GM12878 (cell line): ENCODE data around the gene PINK1. TPM values are rescaled to one million over a fixed set of nuclear protein-coding genes. Genes with fewer than 3 reads are reported as not detected.

Experiments
- ATAC-seq: fragments of 200-7000 bp; cut with Tn5 transposase; 3 replicates; pipeline ENCODE4 v1.9.1; 2020; ENCODE audit warnings: mild to moderate bottlenecking, moderate library complexity
- BruUV-seq: library from RNA; stranded (reverse); fragments of 400-500 nt; replicated peaks from 2 replicates; lab custom pipeline; 2021; lab: Mats Ljungman, UMichigan
- CTCF ChIA-PET: fragments of 300-600 bp; sonication (Branson Sonifier 250); formaldehyde crosslinking; extraction: SDS; loops from one replicate; lab custom pipeline; 2021; ENCODE audit warnings: inconsistent platforms; lab: Yijun Ruan, JAX
- POLR2A ChIA-PET: fragments of 350-600 bp; formaldehyde crosslinking; extraction: SDS; loops from one replicate; lab custom pipeline; 2021; ENCODE audit warnings: inconsistent platforms; lab: Charles Lee
- RAD21 ChIA-PET: fragments of 300-600 bp; sonication (Branson Sonifier 250); formaldehyde crosslinking; loops from one replicate; lab custom pipeline; 2023; ENCODE audit warnings: antibody characterized with exemption; ENCODE audit not compliant: unreplicated experiment; lab: Charles Lee
- SMC1A ChIA-PET: fragments of 300-600 bp; sonication (Branson Sonifier 250); formaldehyde crosslinking; loops from one replicate; lab custom pipeline; 2023; ENCODE audit not compliant: unreplicated experiment, uncharacterized antibody; lab: Charles Lee
- DNase-seq: peaks from one replicate; pipeline ENCODE4 v3.0.0-alpha.2; 2011; ENCODE audit warnings: low read depth, low spot score
- FAIRE-seq: peaks from 3 replicates; lab custom pipeline; 2011; peaks lifted over from hg19 to GRCh38; lab: Jason Lieb, UNC
- H2AFZ ChIP-seq: 2 replicates; pipeline ENCODE4 v1.6.0; 2011; ENCODE audit warnings: low read depth, low read length, control low read depth; ENCODE audit not compliant: control insufficient read depth
- H3K27ac ChIP-seq: 2 replicates; pipeline ENCODE4 v1.5.1; 2011; ENCODE audit warnings: control low read depth; ENCODE audit not compliant: control insufficient read depth, insufficient read depth
- H3K27me3 ChIP-seq, 2 experiments: replicated peaks in 1 of 2; 2 replicates each; pipeline versions ENCODE4 v1.6.0 to v1.6.1; 2011; ENCODE audit warnings: low read length in 1 of 2; ENCODE audit not compliant: control insufficient read depth in 2 of 2, insufficient read depth in 2 of 2
- H3K36me3 ChIP-seq, 2 experiments: 2 replicates each; pipeline ENCODE4 v1.5.1; 2011; ENCODE audit warnings: low read length in 1 of 2; ENCODE audit not compliant: control insufficient read depth in 2 of 2, insufficient read depth in 2 of 2
- H3K4me1 ChIP-seq: 2 replicates; pipeline ENCODE4 v1.6.1; 2011; ENCODE audit warnings: mild to moderate bottlenecking, low read length, moderate library complexity, mixed read lengths; ENCODE audit not compliant: control insufficient read depth, insufficient read depth
- H3K4me2 ChIP-seq: 2 replicates; pipeline ENCODE4 v1.6.0; 2011; ENCODE audit warnings: control low read depth; ENCODE audit not compliant: control insufficient read depth, insufficient read depth
- H3K4me3 ChIP-seq: fragments of 200-600 bp; sonication (generic); 2 replicates; pipeline ENCODE4 v1.5.1; 2016
- H3K79me2 ChIP-seq: 2 replicates; pipeline ENCODE4 v1.6.0; 2011; ENCODE audit warnings: low read length; ENCODE audit not compliant: control insufficient read depth, insufficient read depth
- H3K9ac ChIP-seq: 2 replicates; pipeline ENCODE4 v1.8.0; 2011; ENCODE audit warnings: low read length, control low read depth, mixed read lengths; ENCODE audit not compliant: control insufficient read depth, insufficient read depth
- H3K9me3 ChIP-seq: replicated peaks from 3 replicates; pipeline ENCODE4 v1.5.1; 2011; ENCODE audit warnings: mild to moderate bottlenecking, low read length; ENCODE audit not compliant: control insufficient read depth, insufficient read depth
- H4K20me1 ChIP-seq: 2 replicates; pipeline ENCODE4 v1.6.0; 2011; ENCODE audit not compliant: control insufficient read depth, insufficient read depth
- CUX1 ChIP-seq: IDR thresholded peaks from 2 replicates; pipeline ENCODE4 v1.6.1; 2012; ENCODE audit warnings: improper control_type of control experiment, low read depth, low read length; ENCODE audit not compliant: insufficient replicate concordance
- EP300 ChIP-seq, 2 experiments: fragments of 150-350 bp in 1 of 2; IDR thresholded peaks; 2 replicates each; pipeline ENCODE4 v1.6.1; 2011 to 2012; ENCODE audit warnings: low read depth in 2 of 2, low read length in 2 of 2, borderline replicate concordance in 1 of 2, improper control_type of control experiment in 1 of 2, inconsistent platforms in 1 of 2; ENCODE audit not compliant: control insufficient read depth in 1 of 2
- IRF4 ChIP-seq: IDR thresholded peaks from 2 replicates; pipeline ENCODE4 v1.6.1; 2011; ENCODE audit warnings: low read depth, low read length
- RFX5 ChIP-seq: IDR thresholded peaks from 2 replicates; pipeline ENCODE4 v1.6.1; 2011; ENCODE audit warnings: low read depth, low read length, improper control_type of control experiment
- SREBF1 ChIP-seq: IDR thresholded peaks from 2 replicates; pipeline ENCODE4 v1.6.1; 2012; ENCODE audit warnings: mild to moderate bottlenecking, low read length
- WGBS: methylation state at CpG from one replicate; pipeline ENCODE4 v1.1.6; 2016; ENCODE audit warnings: low lambda C conversion rate; ENCODE audit not compliant: insufficient replicate concordance, insufficient coverage; ENCODE audit errors: missing lambda C conversion rate; 5-methylcytosine and 5-hydroxymethylcytosine counted together
- in situ Hi-C: fragments of 300-500 bp; cut with MboI; formaldehyde crosslinking; loops from 9 replicates; pipeline ENCODE4 v1.14.3; 2018; ENCODE audit warnings: mixed read lengths
- intact Hi-C: fragments of 100-400 bp; cut with micrococcal nuclease; formaldehyde crosslinking; loops from one replicate; pipeline ENCODE4 v1.14.2; 2022; ENCODE audit not compliant: unreplicated experiment
- polyA plus RNA-seq, 11 experiments: library from polyadenylated mRNA; depleted of rRNA in 4 of 11; unstranded in 6 of 11; stranded (reverse) in 5 of 11; fragments of >200 nt; fragmentation: Nextera tagmentation in 4 of 11; fragmentation: Illumina TruSeq in 1 of 11; extraction: Ambion mirVana in 4 of 11; extraction: Trizol in 1 of 11; gene quantifications; 1 replicate in 1 of 11; 2 replicates in 10 of 11; pipeline versions ENCODE4 v1.2.1 to v1.2.3, GENCODE V29; 2011 to 2016; ENCODE audit warnings: inconsistent platforms in 2 of 11, missing spikeins in 2 of 11, low read depth in 1 of 11
- total RNA-seq, 4 experiments: library from RNA; depleted of rRNA in 3 of 4; stranded (reverse); fragments of >200 nt in 3 of 4; fragmentation: Illumina TruSeq in 1 of 4; extraction: Trizol in 1 of 4; gene quantifications; 2 replicates each; pipeline versions ENCODE4 v1.2.1 to v1.2.3, GENCODE V29; 2013 to 2021
- TF ChIP-seq, protein P1 (sequence below): IDR thresholded peaks from 2 replicates; pipeline ENCODE4 v1.6.1; 2011; ENCODE audit warnings: mild to moderate bottlenecking, low read depth, low read length, moderate library complexity; ENCODE audit not compliant: insufficient replicate concordance

The PINK1 gene
- total and polyA plus RNA-seq, 10 of the 15 experiments (the other 5 are each of a cell fraction or from before 2014, with no cell fraction given): 0.42 to 4.4 (median 1.9) TPM; not detected in 1

DNA sequence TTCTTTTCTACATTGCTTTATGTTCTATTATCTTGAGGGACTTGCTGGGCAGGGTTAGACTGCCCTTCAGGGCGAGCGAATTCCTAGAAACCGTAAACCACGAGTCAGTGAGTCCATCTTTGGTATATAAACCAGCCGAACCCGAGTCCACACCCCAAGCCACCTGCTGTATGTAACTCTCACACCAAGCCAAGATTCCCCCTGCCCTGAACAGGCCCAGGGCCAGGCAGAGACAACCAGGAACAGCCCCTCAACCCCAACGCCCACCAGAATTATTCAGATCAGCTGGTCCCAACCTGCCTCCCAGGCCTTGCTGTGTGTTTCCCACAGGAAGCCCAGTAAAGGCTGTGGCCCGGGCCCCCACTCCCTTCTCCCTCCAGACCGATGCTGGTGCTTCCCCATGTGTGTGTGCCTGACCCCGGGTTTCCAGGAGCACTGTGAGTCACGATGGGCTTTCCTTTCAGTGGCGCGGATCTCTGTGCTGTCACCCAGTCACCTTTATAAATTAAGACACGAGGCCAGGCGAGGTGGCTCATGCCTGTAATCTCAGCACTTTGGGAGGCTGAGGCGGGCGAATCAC is 67.5 kb downstream of the PINK1 start:
- intact Hi-C loops (no loop called here), in situ Hi-C loops (no loop called here)
- TF ChIP-seq CUX1 (no peak), IRF4 (no peak), EP300 (IDR thresholded peaks at IDR 0.05; ENCODE audit: borderline replicate concordance in 1 of 2, control insufficient read depth in 1 of 2, low read depth in 2 of 2, low read length in 2 of 2) (no peak), SREBF1 (no peak), RFX5 (no peak)
- TF ChIP-seq, protein P1, sequence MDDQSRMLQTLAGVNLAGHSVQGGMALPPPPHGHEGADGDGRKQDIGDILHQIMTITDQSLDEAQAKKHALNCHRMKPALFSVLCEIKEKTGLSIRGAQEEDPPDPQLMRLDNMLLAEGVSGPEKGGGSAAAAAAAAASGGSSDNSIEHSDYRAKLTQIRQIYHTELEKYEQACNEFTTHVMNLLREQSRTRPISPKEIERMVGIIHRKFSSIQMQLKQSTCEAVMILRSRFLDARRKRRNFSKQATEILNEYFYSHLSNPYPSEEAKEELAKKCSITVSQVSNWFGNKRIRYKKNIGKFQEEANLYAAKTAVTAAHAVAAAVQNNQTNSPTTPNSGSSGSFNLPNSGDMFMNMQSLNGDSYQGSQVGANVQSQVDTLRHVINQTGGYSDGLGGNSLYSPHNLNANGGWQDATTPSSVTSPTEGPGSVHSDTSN: no peak
- H2AFZ ChIP-seq: no peak overlapping the region
- ATAC-seq (no peak), FAIRE-seq (no peak), DNase-seq (no peak)
- BruUV-seq: no TSS peak
- ChIA-PET CTCF (interaction anchor here (1.1 to 1.7 kb wide), 2 partner anchors 494 to 495 kb away, joined by 3 to 8 read pairs; no protein-coding TSS in a partner anchor), POLR2A (no interaction called here), RAD21 (interaction anchor here (0.9 kb wide), 1 partner anchor 494 kb away, joined by 3 read pairs; no protein-coding TSS in a partner anchor), SMC1A (interaction anchor here (1.0 kb wide), 1 partner anchor 495 kb away, joined by 4 read pairs; no protein-coding TSS in a partner anchor)
- H3K36me3 ChIP-seq: no peaks in the 10 kb centered on the region
- H3K9me3 ChIP-seq: no peaks in the 10 kb centered on the region
- H3K4me2 ChIP-seq: no peak overlapping the region
- WGBS: 35% methylated on average over 17 of the region's 17 CpGs
- no peak overlapping the region for H3K27ac ChIP-seq
- H3K4me3 ChIP-seq: no peak overlapping the region
- H3K27me3 ChIP-seq: no peaks in the 10 kb centered on the region
- H3K4me1 ChIP-seq: peaks cover 6% of the 10 kb centered on the region
- H4K20me1 ChIP-seq: no peaks in the 10 kb centered on the region
- no peaks in the 10 kb centered on the region for H3K79me2 ChIP-seq
- H3K9ac ChIP-seq: no peak overlapping the region

Other genes starting within 250 kb of the PINK1 start
Only the 7 nearest of the 8 such genes appear.
- not detected in 2 replicates for gene CAMK2N1, start 147.2 kb upstream of the PINK1 start, total RNA-seq (2014; rRNA removed)
- not detected in 2 replicates for gene CAMK2N1, start 147.2 kb upstream of the PINK1 start, total RNA-seq (2014; rRNA removed; fragmentation: Illumina TruSeq; extraction: Trizol)
- 0.08 and 0.23 TPM in 2 replicates for gene CAMK2N1, start 147.2 kb upstream of the PINK1 start, total RNA-seq (2021)
- not detected in 2 replicates for gene CAMK2N1, start 147.2 kb upstream of the PINK1 start, polyA plus RNA-seq (2011; rRNA removed)
- not detected in 2 replicates for gene CAMK2N1, start 147.2 kb upstream of the PINK1 start, polyA plus RNA-seq (2014; fragmentation: Illumina TruSeq; extraction: Trizol)
- not detected for gene CAMK2N1, start 147.2 kb upstream of the PINK1 start, polyA plus RNA-seq (2014; fragmentation: Nextera tagmentation; extraction: Ambion mirVana)
- gene CAMK2N1, start 147.2 kb upstream of the PINK1 start, polyA plus RNA-seq (2014; rRNA removed): not detected in 2 replicates
- not detected for gene CAMK2N1, start 147.2 kb upstream of the PINK1 start, polyA plus RNA-seq (2016; fragmentation: Nextera tagmentation; extraction: Ambion mirVana)
- gene MUL1, start 125.3 kb upstream of the PINK1 start, total RNA-seq (2014; rRNA removed): 14.7 and 15.6 TPM in 2 replicates
- 7.6 and 9.1 TPM in 2 replicates for gene MUL1, start 125.3 kb upstream of the PINK1 start, total RNA-seq (2014; rRNA removed; fragmentation: Illumina TruSeq; extraction: Trizol)
- 19.6 and 21.0 TPM in 2 replicates for gene MUL1, start 125.3 kb upstream of the PINK1 start, total RNA-seq (2021)
- gene MUL1, start 125.3 kb upstream of the PINK1 start, polyA plus RNA-seq (2011; rRNA removed): 7.7 and 15.3 TPM in 2 replicates
- gene MUL1, start 125.3 kb upstream of the PINK1 start, polyA plus RNA-seq (2014; fragmentation: Illumina TruSeq; extraction: Trizol): 6.9 and 12.2 TPM in 2 replicates
- gene MUL1, start 125.3 kb upstream of the PINK1 start, polyA plus RNA-seq (2014; fragmentation: Nextera tagmentation; extraction: Ambion mirVana): 1 to 10 TPM; 4.9 to 8.1 TPM
- gene MUL1, start 125.3 kb upstream of the PINK1 start, polyA plus RNA-seq (2014; rRNA removed): 16.3 and 19.1 TPM in 2 replicates
- gene MUL1, start 125.3 kb upstream of the PINK1 start, polyA plus RNA-seq (2016; fragmentation: Nextera tagmentation; extraction: Ambion mirVana): 10 to 100 TPM; 25.9 to 27.0 TPM
- not detected in 2 replicates for gene FAM43B, start 80.9 kb upstream of the PINK1 start, total RNA-seq (2014; rRNA removed)
- gene FAM43B, start 80.9 kb upstream of the PINK1 start, total RNA-seq (2014; rRNA removed; fragmentation: Illumina TruSeq; extraction: Trizol): not detected in 2 replicates
- not detected in 2 replicates for gene FAM43B, start 80.9 kb upstream of the PINK1 start, total RNA-seq (2021)
- gene FAM43B, start 80.9 kb upstream of the PINK1 start, polyA plus RNA-seq (2011; rRNA removed): not detected in 2 replicates
- not detected in 2 replicates for gene FAM43B, start 80.9 kb upstream of the PINK1 start, polyA plus RNA-seq (2014; fragmentation: Illumina TruSeq; extraction: Trizol)
- not detected for gene FAM43B, start 80.9 kb upstream of the PINK1 start, polyA plus RNA-seq (2014; fragmentation: Nextera tagmentation; extraction: Ambion mirVana)
- gene FAM43B, start 80.9 kb upstream of the PINK1 start, polyA plus RNA-seq (2014; rRNA removed): not detected in 2 replicates
- gene FAM43B, start 80.9 kb upstream of the PINK1 start, polyA plus RNA-seq (2016; fragmentation: Nextera tagmentation; extraction: Ambion mirVana): not detected
- gene CDA, start 44.4 kb upstream of the PINK1 start, total RNA-seq (2014; rRNA removed): not detected in 2 replicates
- gene CDA, start 44.4 kb upstream of the PINK1 start, total RNA-seq (2014; rRNA removed; fragmentation: Illumina TruSeq; extraction: Trizol): not detected in 2 replicates
- gene CDA, start 44.4 kb upstream of the PINK1 start, total RNA-seq (2021): 0.21 TPM in 1 of 2 replicates, not detected in the other
- not detected in 2 replicates for gene CDA, start 44.4 kb upstream of the PINK1 start, polyA plus RNA-seq (2011; rRNA removed)
- not detected in 2 replicates for gene CDA, start 44.4 kb upstream of the PINK1 start, polyA plus RNA-seq (2014; fragmentation: Illumina TruSeq; extraction: Trizol)
- not detected for gene CDA, start 44.4 kb upstream of the PINK1 start, polyA plus RNA-seq (2014; fragmentation: Nextera tagmentation; extraction: Ambion mirVana)
- not detected in 2 replicates for gene CDA, start 44.4 kb upstream of the PINK1 start, polyA plus RNA-seq (2014; rRNA removed)
- not detected for gene CDA, start 44.4 kb upstream of the PINK1 start, polyA plus RNA-seq (2016; fragmentation: Nextera tagmentation; extraction: Ambion mirVana)
- 245 and 248 TPM in 2 replicates for gene DDOST, start 27.9 kb downstream of the PINK1 start, total RNA-seq (2014; rRNA removed)
- gene DDOST, start 27.9 kb downstream of the PINK1 start, total RNA-seq (2014; rRNA removed; fragmentation: Illumina TruSeq; extraction: Trizol): 148 and 159 TPM in 2 replicates
- 175 and 194 TPM in 2 replicates for gene DDOST, start 27.9 kb downstream of the PINK1 start, total RNA-seq (2021)
- gene DDOST, start 27.9 kb downstream of the PINK1 start, polyA plus RNA-seq (2011; rRNA removed): 146 and 220 TPM in 2 replicates
- 148 and 196 TPM in 2 replicates for gene DDOST, start 27.9 kb downstream of the PINK1 start, polyA plus RNA-seq (2014; fragmentation: Illumina TruSeq; extraction: Trizol)
- gene DDOST, start 27.9 kb downstream of the PINK1 start, polyA plus RNA-seq (2014; fragmentation: Nextera tagmentation; extraction: Ambion mirVana): 100 to 1,000 TPM; 100 to 159 TPM
- gene DDOST, start 27.9 kb downstream of the PINK1 start, polyA plus RNA-seq (2014; rRNA removed): 206 and 220 TPM in 2 replicates
- gene DDOST, start 27.9 kb downstream of the PINK1 start, polyA plus RNA-seq (2016; fragmentation: Nextera tagmentation; extraction: Ambion mirVana): 100 to 1,000 TPM; 272 to 274 TPM
- gene KIF17, start 84.5 kb downstream of the PINK1 start, total RNA-seq (2014; rRNA removed): not detected in 2 replicates
- gene KIF17, start 84.5 kb downstream of the PINK1 start, total RNA-seq (2014; rRNA removed; fragmentation: Illumina TruSeq; extraction: Trizol): not detected in 2 replicates
- gene KIF17, start 84.5 kb downstream of the PINK1 start, total RNA-seq (2021): 0.10 and 0.45 TPM in 2 replicates
- not detected in 2 replicates for gene KIF17, start 84.5 kb downstream of the PINK1 start, polyA plus RNA-seq (2011; rRNA removed)
- gene KIF17, start 84.5 kb downstream of the PINK1 start, polyA plus RNA-seq (2014; fragmentation: Illumina TruSeq; extraction: Trizol): 0.03 TPM in 1 of 2 replicates, not detected in the other
- gene KIF17, start 84.5 kb downstream of the PINK1 start, polyA plus RNA-seq (2014; fragmentation: Nextera tagmentation; extraction: Ambion mirVana): not detected
- 0.01 and 0.09 TPM in 2 replicates for gene KIF17, start 84.5 kb downstream of the PINK1 start, polyA plus RNA-seq (2014; rRNA removed)
- gene KIF17, start 84.5 kb downstream of the PINK1 start, polyA plus RNA-seq (2016; fragmentation: Nextera tagmentation; extraction: Ambion mirVana): not detected
- gene SH2D5, start 99.2 kb downstream of the PINK1 start, total RNA-seq (2014; rRNA removed): 0.33 and 0.62 TPM in 2 replicates
- gene SH2D5, start 99.2 kb downstream of the PINK1 start, total RNA-seq (2014; rRNA removed; fragmentation: Illumina TruSeq; extraction: Trizol): 0.09 and 0.18 TPM in 2 replicates
- 0.56 and 0.59 TPM in 2 replicates for gene SH2D5, start 99.2 kb downstream of the PINK1 start, total RNA-seq (2021)
- gene SH2D5, start 99.2 kb downstream of the PINK1 start, polyA plus RNA-seq (2011; rRNA removed): 0.22 and 0.29 TPM in 2 replicates
- gene SH2D5, start 99.2 kb downstream of the PINK1 start, polyA plus RNA-seq (2014; fragmentation: Illumina TruSeq; extraction: Trizol): 0.09 and 0.16 TPM in 2 replicates
- gene SH2D5, start 99.2 kb downstream of the PINK1 start, polyA plus RNA-seq (2014; fragmentation: Nextera tagmentation; extraction: Ambion mirVana): under 1 TPM in 1 of 2 experiments, not detected in 1; 0.03 TPM
- gene SH2D5, start 99.2 kb downstream of the PINK1 start, polyA plus RNA-seq (2014; rRNA removed): 0.20 and 0.39 TPM in 2 replicates
- gene SH2D5, start 99.2 kb downstream of the PINK1 start, polyA plus RNA-seq (2016; fragmentation: Nextera tagmentation; extraction: Ambion mirVana): not detected